ENCODE results near the gene ZNF575.
A peak's percentile ranks its signal among the peaks of the same experiment; 100 is the strongest.

- TF ChIP-seq MXD4 (CRISPR knock-in tag; IDR thresholded peaks at IDR 0.05; ENCODE audit: borderline replicate concordance): no peak
- TF ChIP-seq, protein P1, sequence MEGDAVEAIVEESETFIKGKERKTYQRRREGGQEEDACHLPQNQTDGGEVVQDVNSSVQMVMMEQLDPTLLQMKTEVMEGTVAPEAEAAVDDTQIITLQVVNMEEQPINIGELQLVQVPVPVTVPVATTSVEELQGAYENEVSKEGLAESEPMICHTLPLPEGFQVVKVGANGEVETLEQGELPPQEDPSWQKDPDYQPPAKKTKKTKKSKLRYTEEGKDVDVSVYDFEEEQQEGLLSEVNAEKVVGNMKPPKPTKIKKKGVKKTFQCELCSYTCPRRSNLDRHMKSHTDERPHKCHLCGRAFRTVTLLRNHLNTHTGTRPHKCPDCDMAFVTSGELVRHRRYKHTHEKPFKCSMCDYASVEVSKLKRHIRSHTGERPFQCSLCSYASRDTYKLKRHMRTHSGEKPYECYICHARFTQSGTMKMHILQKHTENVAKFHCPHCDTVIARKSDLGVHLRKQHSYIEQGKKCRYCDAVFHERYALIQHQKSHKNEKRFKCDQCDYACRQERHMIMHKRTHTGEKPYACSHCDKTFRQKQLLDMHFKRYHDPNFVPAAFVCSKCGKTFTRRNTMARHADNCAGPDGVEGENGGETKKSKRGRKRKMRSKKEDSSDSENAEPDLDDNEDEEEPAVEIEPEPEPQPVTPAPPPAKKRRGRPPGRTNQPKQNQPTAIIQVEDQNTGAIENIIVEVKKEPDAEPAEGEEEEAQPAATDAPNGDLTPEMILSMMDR (IDR thresholded peaks at IDR 0.05): no peak
- no peak for TF ChIP-seq USF1 (CRISPR knock-in tag; IDR thresholded peaks at IDR 0.05)
- no peak for TF ChIP-seq JUN (CRISPR knock-in tag; IDR thresholded peaks at IDR 0.05)
- TF ChIP-seq SMAD4 (CRISPR knock-in tag; IDR thresholded peaks at IDR 0.05): no peak
- TF ChIP-seq, protein P2, sequence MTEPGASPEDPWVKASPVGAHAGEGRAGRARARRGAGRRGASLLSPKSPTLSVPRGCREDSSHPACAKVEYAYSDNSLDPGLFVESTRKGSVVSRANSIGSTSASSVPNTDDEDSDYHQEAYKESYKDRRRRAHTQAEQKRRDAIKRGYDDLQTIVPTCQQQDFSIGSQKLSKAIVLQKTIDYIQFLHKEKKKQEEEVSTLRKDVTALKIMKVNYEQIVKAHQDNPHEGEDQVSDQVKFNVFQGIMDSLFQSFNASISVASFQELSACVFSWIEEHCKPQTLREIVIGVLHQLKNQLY (CRISPR knock-in tag; IDR thresholded peaks at IDR 0.05): no peak
- TF ChIP-seq USF2 (CRISPR knock-in tag; IDR thresholded peaks at IDR 0.05): no peak
- TF ChIP-seq NR3C1 (CRISPR knock-in tag; conservative IDR thresholded peaks at IDR 0.05; ENCODE audit: low read depth): no peak
- TF ChIP-seq, protein P3, sequence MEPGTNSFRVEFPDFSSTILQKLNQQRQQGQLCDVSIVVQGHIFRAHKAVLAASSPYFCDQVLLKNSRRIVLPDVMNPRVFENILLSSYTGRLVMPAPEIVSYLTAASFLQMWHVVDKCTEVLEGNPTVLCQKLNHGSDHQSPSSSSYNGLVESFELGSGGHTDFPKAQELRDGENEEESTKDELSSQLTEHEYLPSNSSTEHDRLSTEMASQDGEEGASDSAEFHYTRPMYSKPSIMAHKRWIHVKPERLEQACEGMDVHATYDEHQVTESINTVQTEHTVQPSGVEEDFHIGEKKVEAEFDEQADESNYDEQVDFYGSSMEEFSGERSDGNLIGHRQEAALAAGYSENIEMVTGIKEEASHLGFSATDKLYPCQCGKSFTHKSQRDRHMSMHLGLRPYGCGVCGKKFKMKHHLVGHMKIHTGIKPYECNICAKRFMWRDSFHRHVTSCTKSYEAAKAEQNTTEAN (CRISPR knock-in tag; IDR thresholded peaks at IDR 0.05): no peak
- TF ChIP-seq ZNF121 (CRISPR knock-in tag; IDR thresholded peaks at IDR 0.05): no peak
- TF ChIP-seq ZNF416 (CRISPR knock-in tag; IDR thresholded peaks at IDR 0.05): no peak
- peak; percentile 73; the same call in 1 of the 2 replicates for TF ChIP-seq MAX (CRISPR knock-in tag; IDR thresholded peaks at IDR 0.05)
These were observed 5.8 kb upstream of the ZNF575 start, which contains the start of gene ETHE1 for GRCh38 chr19:43526884-43527859.

Measured in WTC11 (cell line).